Mesangial cell (primary cell): Measurements from ENCODE around the gene STT3B. TPM values are rescaled to one million over a fixed set of nuclear protein-coding genes. Genes with fewer than 3 reads are reported as not detected.

Experiments
- total RNA-seq: library from RNA; depleted of rRNA; stranded (reverse); fragments of >200 nt; gene quantifications from 2 replicates; pipeline ENCODE4 v1.2.3, GENCODE V29; 2015

The STT3B gene
- 120 and 127 TPM in 2 replicates for total RNA-seq

DNA sequence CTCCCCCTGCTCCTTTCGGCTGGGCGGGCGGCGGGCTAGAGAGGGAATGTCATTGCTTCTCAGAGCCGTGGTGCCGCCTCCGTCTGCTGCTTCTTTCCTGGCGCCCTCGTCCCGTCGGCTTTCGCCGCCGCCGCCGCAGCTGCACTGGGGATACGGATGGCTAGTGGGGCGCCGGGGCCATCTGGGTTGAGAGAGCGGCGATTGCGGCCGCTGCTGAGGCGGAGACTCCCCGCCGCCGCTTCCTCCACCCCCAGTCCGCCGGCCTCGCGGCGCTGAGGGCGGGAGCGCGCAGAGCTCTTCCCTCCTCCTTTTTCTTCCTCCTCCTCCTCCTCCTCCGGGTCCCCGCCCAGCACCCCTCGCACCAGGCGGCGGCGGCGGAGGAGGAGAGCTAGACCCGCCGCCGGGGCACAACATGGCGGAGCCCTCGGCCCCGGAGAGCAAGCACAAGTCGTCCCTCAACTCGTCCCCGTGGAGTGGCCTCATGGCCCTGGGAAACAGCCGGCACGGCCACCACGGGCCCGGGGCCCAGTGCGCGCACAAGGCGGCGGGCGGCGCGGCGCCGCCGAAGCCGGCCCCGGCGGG is at the start of gene STT3B:
TSS of gene STT3B (plus strand) at position 339 of the 582 bp plus-strand sequence. CDS start at position 413, 74 bp downstream.

